RWPE1 (cell line): ENCODE measurements around the gene LDAF1.

ENCODE experiments used
- CTCF ChIA-PET: fragments of 350-600 bp; sonication (Branson Sonifier 250); formaldehyde crosslinking; extraction: SDS; loops from one replicate; lab custom pipeline; 2021; lab: Yijun Ruan, JAX
- POLR2A ChIA-PET: fragments of 400-600 bp; formaldehyde crosslinking; extraction: SDS; loops from one replicate; lab custom pipeline; 2020; ENCODE audit warnings: antibody characterized with exemption; ENCODE audit not compliant: low non-redundant PET; lab: Yijun Ruan, JAX
- DNase-seq: peaks from one replicate; pipeline ENCODE4 v3.0.0; 2012; ENCODE audit warnings: low spot score
- H3K27ac ChIP-seq: fragments of 450-650 bp; 2 replicates; pipeline ENCODE4 v1.5.1; 2017
- CTCF ChIP-seq: fragments of 450-650 bp; conservative IDR thresholded peaks from 2 replicates; pipeline ENCODE4 v1.5.1; 2017; ENCODE audit warnings: low read depth, mild to moderate bottlenecking

LDAF1 gene

GRCh38 chr16:21156767-21157467, 1.6 kb upstream of the LDAF1 start:
- CTCF ChIA-PET, result interaction anchor here (0.5 to 3.4 kb wide), 13 partner anchors 9 to 1515 kb away, joined by 3 to 32 read pairs (median 3); no protein-coding TSS in a partner anchor
- DNase-seq, result peak; percentile 70
- POLR2A ChIA-PET, result no interaction called here
- TF ChIP-seq CTCF, result peak; percentile 72
- peak overlapping the region; percentile 89 for H3K27ac ChIP-seq

GRCh38 chr16:21157632-21158031, 842 bp upstream of the LDAF1 start:
- POLR2A ChIA-PET, result no interaction called here
- no peak for TF ChIP-seq CTCF
- H3K27ac ChIP-seq, result peak overlapping the region; percentile 89
- CTCF ChIA-PET, result interaction anchor here (0.7 to 3.4 kb wide), 5 partner anchors 10 to 1241 kb away, joined by 3 to 32 read pairs (median 3); no protein-coding TSS in a partner anchor
- no peak for DNase-seq

- CTCF ChIA-PET, result interaction anchor here (0.6 to 3.4 kb wide), 3 partner anchors 142 to 1137 kb away, joined by 3 to 32 read pairs (median 4); no protein-coding TSS in a partner anchor
- POLR2A ChIA-PET, result interaction anchor here (0.5 to 0.9 kb wide), 3 partner anchors 107 to 143 kb away, joined by 3 to 7 read pairs (median 4); no protein-coding TSS in a partner anchor
- DNase-seq, result peak; percentile 39
- peak overlapping the region; percentile 89 for H3K27ac ChIP-seq
- TF ChIP-seq CTCF, result no peak
Observed at GRCh38 chr16:21159281-21159951, 942 bp downstream of the LDAF1 start.

GRCh38 chr16:21160276-21160675, 1.8 kb downstream of the LDAF1 start:
- no peak for DNase-seq
- ChIA-PET CTCF (interaction anchor here (0.7 kb wide), 1 partner anchor 1136 kb away, joined by 3 read pairs; no protein-coding TSS in a partner anchor), POLR2A (no interaction called here)
- H3K27ac ChIP-seq, result no peak overlapping the region
- no peak for TF ChIP-seq CTCF

- ChIA-PET POLR2A (no interaction called here), CTCF (interaction anchor here (1.1 kb wide), 1 partner anchor 139 kb away, joined by 4 read pairs; no protein-coding TSS in a partner anchor)
- no peak overlapping the region for H3K27ac ChIP-seq
- no peak for TF ChIP-seq CTCF
- DNase-seq, result no peak
Observed at GRCh38 chr16:21161211-21161610, 2.7 kb downstream of the LDAF1 start.

- no peak for TF ChIP-seq CTCF
- ChIA-PET CTCF (interaction anchor here (0.7 kb wide), 1 partner anchor 97 kb away, joined by 3 read pairs; no protein-coding TSS in a partner anchor), POLR2A (no interaction called here)
- H3K27ac ChIP-seq, result no peak overlapping the region
- DNase-seq, result no peak
Observed at GRCh38 chr16:21162661-21163151, 4.2 kb downstream of the LDAF1 start.
